ENCODE measurements around the gene PDHB. TPM values are rescaled to one million over a fixed set of nuclear protein-coding genes. Genes with fewer than 3 reads are reported as not detected.

Gene PDHB
- total RNA-seq (10 to 100 TPM; 46.6 to 75.5 (median 58.0) TPM), polyA plus RNA-seq (10 to 100 TPM; 53.9 to 82.1 (median 71.1) TPM)
- long read RNA-seq, donor 1, transcript PDHB-201 (10 exons, 1,527 nt) = major isoform, 30 of 66 reads
- long read RNA-seq, donor 1, partial matches to known transcripts = 31 of 66 reads
- long read RNA-seq, donor 1, other reads (novel, unspliced or antisense) = 0 of 66 reads
- long read RNA-seq, donor 2, transcript PDHB-201 (10 exons, 1,527 nt) = major isoform, 35 of 53 reads
- long read RNA-seq, donor 2, transcript PDHB-203 (9 exons, 1,535 nt) = minor isoform, 5 of 53 reads
- long read RNA-seq, donor 2, partial matches to known transcripts = 12 of 53 reads
- long read RNA-seq, donor 2, other reads (novel, unspliced or antisense) = 0 of 53 reads

- intact Hi-C loops (cut with DNase I; ENCODE audit: low total_unique reads) = no loop called here
- TF ChIP-seq POLR2A (IDR thresholded peaks at IDR 0.05) (peak in 2 of 3 donors; percentile 63 to 76), CTCF (IDR thresholded peaks at IDR 0.05 in 8 of 11, conservative IDR thresholded peaks at IDR 0.05 in 3 of 11) (peak in 2 of 11 experiments; percentile 11 to 29), POLR2AphosphoS5 (IDR thresholded peaks at IDR 0.05) (peak; percentile 97 to 99 (median 98))
- Histone ChIP-seq H3K27ac (peak within 1 kb of the TSS; percentile 83 to 96 (median 94)), H3K9me3 (no peaks in the 10 kb centered on the region), H3K27me3 (replicated peaks in 1 of 7) (no peaks in the 10 kb centered on the region), H3K4me1 (peaks cover 9 to 55% (median 28%) of the 10 kb centered on the region in 6 donors), H3K4me3 (peak within 1 kb of the TSS; percentile 54 to 82 (median 75)), H3K36me3 (peaks cover 4 to 40% (median 35%) of the 10 kb centered on the region in 6 donors)
- peak; percentile 98 for DNase-seq
- 0 to 1% (median 0%) methylated on average over 28 to 67 of the region's 67 CpGs for WGBS, 5 donors
Observed at GRCh38 chr3:58433400-58434167, at the start of gene PDHB. Gene PDHB, minus strand, starts transcription at chr3:58433832. Its CDS starts 23 bp downstream, at chr3:58433809.

GRCh38 chr3:58482917-58483636 lies 49.4 kb upstream of the PDHB start:
- Histone ChIP-seq H3K27ac (peak overlapping the region in 3 of 8 donors; percentile 36 to 71 (median 60)), H3K36me3 (no peaks in the 10 kb centered on the region), H3K4me3 (no peak overlapping the region), H3K9me3 (no peaks in the 10 kb centered on the region), H3K4me1 (peaks cover 0 to 60% (median 18%) of the 10 kb centered on the region in 6 donors), H3K27me3 (replicated peaks in 1 of 7) (no peaks in the 10 kb centered on the region)
- DNase-seq = no peak
- no peak for TF ChIP-seq POLR2A (IDR thresholded peaks at IDR 0.05)
- TF ChIP-seq POLR2AphosphoS5 (IDR thresholded peaks at IDR 0.05) = no peak
- TF ChIP-seq CTCF (IDR thresholded peaks at IDR 0.05 in 8 of 11, conservative IDR thresholded peaks at IDR 0.05 in 3 of 11) = no peak
- intact Hi-C loops (cut with DNase I; ENCODE audit: low total_unique reads) = no loop called here
- 61 to 77% (median 65%) methylated on average over 8 of the region's 8 CpGs for WGBS, 5 donors

- intact Hi-C loops (cut with DNase I; ENCODE audit: low total_unique reads) = no loop called here
- 88 to 94% (median 91%) methylated on average over 2 of the region's 2 CpGs for WGBS, 5 donors
- peaks cover 0 to 46% (median 22%) of the 10 kb centered on the region in 6 donors for H3K4me1 ChIP-seq
Observed at GRCh38 chr3:58480309-58480708, 46.7 kb upstream of the PDHB start.

More at GRCh38 chr3:58480309-58480708, 46.7 kb upstream of the PDHB start:
- no peaks in the 10 kb centered on the region for H3K36me3 ChIP-seq
- no peaks in the 10 kb centered on the region for H3K9me3 ChIP-seq
- H3K27me3 ChIP-seq (replicated peaks in 1 of 7) = no peaks in the 10 kb centered on the region
- no peak for DNase-seq
- H3K27ac ChIP-seq = no peak overlapping the region
- TF ChIP-seq POLR2AphosphoS5 (IDR thresholded peaks at IDR 0.05) = no peak
- TF ChIP-seq POLR2A (IDR thresholded peaks at IDR 0.05) = no peak
- no peak for TF ChIP-seq CTCF (IDR thresholded peaks at IDR 0.05 in 8 of 11, conservative IDR thresholded peaks at IDR 0.05 in 3 of 11)
- no peak overlapping the region for H3K4me3 ChIP-seq

Data from spleen (tissue), 13 donors.